Glutamatergic neuron (in vitro differentiated cells): ENCODE results near the gene SNAI3. TPM values are rescaled to one million over a fixed set of nuclear protein-coding genes. Genes with fewer than 3 reads are reported as not detected.

Experiments
- DNase-seq: peaks from one replicate; pipeline ENCODE4 v3.0.0; 2022
- H3K27ac Mint-ChIP-seq: one replicate; pipeline ENCODE4 v1.8.0; 2020; ENCODE audit warnings: mild to moderate bottlenecking, mixed read lengths, inconsistent platforms; ENCODE audit not compliant: unreplicated experiment
- H3K27me3 Mint-ChIP-seq: one replicate; pipeline ENCODE4 v1.8.0; 2020; ENCODE audit warnings: mild to moderate bottlenecking, moderate library complexity, mixed read lengths, inconsistent platforms; ENCODE audit not compliant: unreplicated experiment
- H3K36me3 Mint-ChIP-seq: one replicate; pipeline ENCODE4 v1.8.0; 2020; ENCODE audit warnings: mild to moderate bottlenecking, mixed read lengths, inconsistent platforms; ENCODE audit not compliant: unreplicated experiment
- H3K4me1 Mint-ChIP-seq: one replicate; pipeline ENCODE4 v1.8.0; 2020; ENCODE audit warnings: mild to moderate bottlenecking, low read depth, mixed read lengths, inconsistent platforms; ENCODE audit not compliant: unreplicated experiment
- H3K4me3 Mint-ChIP-seq: one replicate; pipeline ENCODE4 v1.8.0; 2020; ENCODE audit warnings: mild to moderate bottlenecking, mixed read lengths, inconsistent platforms; ENCODE audit not compliant: unreplicated experiment
- H3K9me3 Mint-ChIP-seq: one replicate; pipeline ENCODE4 v1.8.0; 2020; ENCODE audit warnings: mild to moderate bottlenecking, moderate library complexity, mixed read lengths, inconsistent platforms; ENCODE audit not compliant: unreplicated experiment
- total RNA-seq: library from RNA; stranded (reverse); fragmentation: NEBNext Ultra II Directional; extraction: Animal tissue kit (Norgen Biotek cat#: 25700); gene quantifications from one replicate; pipeline ENCODE4 v1.2.1, GENCODE V29; 2021; ENCODE audit not compliant: unreplicated experiment
- TF ChIP-seq, protein P1 (sequence below): fragments of 200-600 bp; sonication (generic); IDR thresholded peaks from one replicate; pipeline ENCODE4 v1.5.0; 2021; ENCODE audit not compliant: partially characterized antibody, unreplicated experiment

SNAI3 gene
- total RNA-seq, 1 donor from 2014 or later, result not detected

- peak overlapping the region; percentile 63 for H3K4me3 Mint-ChIP-seq
- H3K4me1 Mint-ChIP-seq, result peaks cover 6% of the 10 kb centered on the region
- TF ChIP-seq, protein P1, sequence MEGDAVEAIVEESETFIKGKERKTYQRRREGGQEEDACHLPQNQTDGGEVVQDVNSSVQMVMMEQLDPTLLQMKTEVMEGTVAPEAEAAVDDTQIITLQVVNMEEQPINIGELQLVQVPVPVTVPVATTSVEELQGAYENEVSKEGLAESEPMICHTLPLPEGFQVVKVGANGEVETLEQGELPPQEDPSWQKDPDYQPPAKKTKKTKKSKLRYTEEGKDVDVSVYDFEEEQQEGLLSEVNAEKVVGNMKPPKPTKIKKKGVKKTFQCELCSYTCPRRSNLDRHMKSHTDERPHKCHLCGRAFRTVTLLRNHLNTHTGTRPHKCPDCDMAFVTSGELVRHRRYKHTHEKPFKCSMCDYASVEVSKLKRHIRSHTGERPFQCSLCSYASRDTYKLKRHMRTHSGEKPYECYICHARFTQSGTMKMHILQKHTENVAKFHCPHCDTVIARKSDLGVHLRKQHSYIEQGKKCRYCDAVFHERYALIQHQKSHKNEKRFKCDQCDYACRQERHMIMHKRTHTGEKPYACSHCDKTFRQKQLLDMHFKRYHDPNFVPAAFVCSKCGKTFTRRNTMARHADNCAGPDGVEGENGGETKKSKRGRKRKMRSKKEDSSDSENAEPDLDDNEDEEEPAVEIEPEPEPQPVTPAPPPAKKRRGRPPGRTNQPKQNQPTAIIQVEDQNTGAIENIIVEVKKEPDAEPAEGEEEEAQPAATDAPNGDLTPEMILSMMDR, result no peak
- no peaks in the 10 kb centered on the region for H3K27me3 Mint-ChIP-seq
- H3K27ac Mint-ChIP-seq, result no peak overlapping the region
- H3K9me3 Mint-ChIP-seq, result peaks cover 6% of the 10 kb centered on the region
- no peaks in the 10 kb centered on the region for H3K36me3 Mint-ChIP-seq
- DNase-seq, result no peak
Measured at GRCh38 chr16:88634994-88635670, 51.2 kb downstream of the SNAI3 start.

GRCh38 chr16:88634141-88634993 is 51.9 kb downstream of the SNAI3 start:
- no peaks in the 10 kb centered on the region for H3K36me3 Mint-ChIP-seq
- TF ChIP-seq, protein P1, result no peak
- H3K9me3 Mint-ChIP-seq, result peaks cover 6% of the 10 kb centered on the region
- no peak overlapping the region for H3K4me3 Mint-ChIP-seq
- peak; percentile 80 for DNase-seq
- H3K27me3 Mint-ChIP-seq, result peaks cover 3% of the 10 kb centered on the region
- peaks cover 8% of the 10 kb centered on the region for H3K4me1 Mint-ChIP-seq
- H3K27ac Mint-ChIP-seq, result no peak overlapping the region

GRCh38 chr16:88633684-88634140 is 52.6 kb downstream of the SNAI3 start:
- peaks cover 3% of the 10 kb centered on the region for H3K27me3 Mint-ChIP-seq
- TF ChIP-seq, protein P1, result no peak
- DNase-seq, result peak; percentile 67
- H3K4me3 Mint-ChIP-seq, result no peak overlapping the region
- H3K36me3 Mint-ChIP-seq, result no peaks in the 10 kb centered on the region
- H3K27ac Mint-ChIP-seq, result no peak overlapping the region
- peaks cover 8% of the 10 kb centered on the region for H3K4me1 Mint-ChIP-seq
- peaks cover 6% of the 10 kb centered on the region for H3K9me3 Mint-ChIP-seq

DNA sequence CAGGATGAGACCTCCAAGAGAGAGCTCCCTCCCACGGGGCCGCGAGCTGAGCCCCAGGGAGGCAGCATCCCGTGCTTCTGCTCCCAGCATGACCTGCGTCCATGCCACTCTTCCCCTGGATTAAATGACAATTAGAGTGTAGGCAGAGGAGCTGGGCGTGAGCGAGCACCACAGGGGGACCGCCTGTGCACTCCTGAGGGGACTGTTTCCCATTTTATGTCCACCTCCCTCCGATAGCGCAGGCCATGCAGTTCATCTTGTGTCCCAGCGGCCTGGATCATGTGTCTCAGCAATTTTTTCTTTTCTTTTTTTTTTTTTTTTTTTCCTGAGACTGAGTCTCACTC is 53.7 kb downstream of the SNAI3 start:
- DNase-seq, result no peak
- TF ChIP-seq, protein P1, result no peak
- Mint-ChIP-seq H3K9me3 (peaks cover 2% of the 10 kb centered on the region), H3K36me3 (no peaks in the 10 kb centered on the region), H3K27me3 (peaks cover 3% of the 10 kb centered on the region), H3K27ac (no peak overlapping the region), H3K4me1 (peaks cover 8% of the 10 kb centered on the region), H3K4me3 (no peak overlapping the region)

DNA sequence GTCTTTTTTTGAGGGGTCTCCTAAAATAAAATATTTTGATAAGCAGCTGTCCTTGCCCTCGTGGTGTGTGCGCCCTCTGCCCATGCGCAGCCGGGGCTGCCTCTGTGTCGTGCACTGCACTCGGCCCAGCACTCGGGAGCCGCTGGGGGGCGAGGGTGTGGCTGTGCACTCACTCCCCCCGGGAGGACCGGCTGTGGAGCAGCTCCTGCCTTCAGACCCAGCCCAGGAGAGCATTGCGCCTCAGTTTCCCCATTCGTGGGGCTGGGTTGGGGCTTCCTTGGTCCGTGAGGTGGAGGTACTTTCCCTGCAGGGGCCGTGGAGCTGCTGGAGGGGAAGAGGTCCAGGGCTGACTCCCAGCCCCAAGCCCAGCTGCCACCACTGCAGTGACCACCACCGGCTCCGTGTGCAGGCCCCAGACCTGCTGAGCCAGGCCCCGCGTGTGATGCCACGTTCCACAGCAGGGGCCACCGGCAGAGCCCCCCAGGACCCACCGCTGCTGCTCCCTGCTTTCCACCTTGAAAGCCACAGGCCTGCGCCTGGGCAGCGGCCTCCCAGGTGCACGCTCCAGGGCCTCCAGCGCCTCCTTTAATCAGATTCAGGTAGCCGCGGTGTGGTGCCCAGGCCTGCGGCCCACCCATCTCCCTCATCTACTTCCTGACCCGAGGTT is 54.3 kb downstream of the SNAI3 start:
- Mint-ChIP-seq H3K9me3 (peaks cover 2% of the 10 kb centered on the region), H3K36me3 (no peaks in the 10 kb centered on the region), H3K27me3 (peaks cover 3% of the 10 kb centered on the region), H3K27ac (no peak overlapping the region), H3K4me1 (peaks cover 6% of the 10 kb centered on the region), H3K4me3 (no peak overlapping the region)
- TF ChIP-seq, protein P1, result no peak
- DNase-seq, result no peak
